Lung (tissue), 12 donors: ENCODE data around the gene ABR. TPM values are rescaled to one million over a fixed set of nuclear protein-coding genes. Genes with fewer than 3 reads are reported as not detected.

ENCODE experiments used
- ATAC-seq: fragments of 200-7000 bp; cut with Tn5 transposase; one replicate; pipeline ENCODE4 v1.9.1; 2020; ENCODE audit warnings: moderate number of reproducible peaks; ENCODE audit not compliant: insufficient read depth, low FRiP score
- DNase-seq, 3 donors: peaks; one replicate each; pipeline ENCODE4 v3.0.0-alpha.2; 2013 to 2017
- H3K27ac ChIP-seq, 2 donors: one replicate each; pipeline ENCODE4 v1.5.1; 2013; ENCODE audit warnings: mild to moderate bottlenecking in 2 of 2, moderate library complexity in 2 of 2, control low read depth in 1 of 2, inconsistent platforms in 1 of 2, low read depth in 1 of 2, low read length in 1 of 2
- H3K27me3 ChIP-seq, 3 donors: one replicate each; pipeline ENCODE4 v1.5.1; 2013; ENCODE audit warnings: low read length in 2 of 3; ENCODE audit not compliant: control insufficient read depth in 3 of 3, insufficient read depth in 3 of 3
- H3K36me3 ChIP-seq, 4 donors: one replicate each; pipeline ENCODE4 v1.5.1; 2013; ENCODE audit warnings: low read length in 4 of 4, mild to moderate bottlenecking in 1 of 4, moderate library complexity in 1 of 4; ENCODE audit not compliant: control insufficient read depth in 4 of 4, insufficient read depth in 4 of 4
- H3K4me1 ChIP-seq, 5 donors: one replicate each; pipeline ENCODE4 v1.5.1; 2013; ENCODE audit warnings: low read length in 5 of 5, mild to moderate bottlenecking in 2 of 5, moderate library complexity in 1 of 5; ENCODE audit not compliant: control insufficient read depth in 5 of 5, insufficient read depth in 5 of 5
- H3K4me3 ChIP-seq: one replicate; pipeline ENCODE4 v1.5.1; 2013; ENCODE audit warnings: mild to moderate bottlenecking, control low read depth, moderate library complexity
- H3K9ac ChIP-seq, 2 donors: one replicate each; pipeline ENCODE4 v1.5.1; 2013; ENCODE audit warnings: low read length in 2 of 2, control low read depth in 1 of 2; ENCODE audit not compliant: insufficient read depth in 1 of 2
- H3K9me3 ChIP-seq, 4 donors: one replicate each; pipeline ENCODE4 v1.5.1; 2013; ENCODE audit warnings: low read length in 3 of 4, mild to moderate bottlenecking in 1 of 4, moderate library complexity in 1 of 4; ENCODE audit not compliant: control insufficient read depth in 4 of 4, insufficient read depth in 3 of 4
- CTCF ChIP-seq: IDR thresholded peaks from 2 replicates; pipeline ENCODE4 v1.5.1; 2012; ENCODE audit warnings: mild to moderate bottlenecking; ENCODE audit errors: control extremely low read depth, extremely low read depth
- WGBS, 2 donors: extraction: QIAGEN DNeasy Blood & Tissue Kit; methylation state at CpG; one replicate each; pipeline ENCODE4 v1.1.7; 2013; 5-methylcytosine and 5-hydroxymethylcytosine counted together
- polyA plus RNA-seq, 2 donors: library from polyadenylated mRNA; stranded (reverse); fragments of 200-250 nt; gene quantifications; one replicate each; pipeline ENCODE4 v1.2.1, GENCODE V29; 2013
- total RNA-seq, 2 donors: library from RNA; depleted of rRNA in 1 of 2; stranded (reverse); fragments of >200 nt in 1 of 2; gene quantifications; one replicate each; pipeline ENCODE4 v1.2.1, GENCODE V29; 2014 to 2021
- donor health status: control.
- donor health status: control.
- donor health status: Bipolar disorder and iron deficiency.
- donor health status: healthy.
- donor health status: DM: yes; HTN: yes; CAD: no.

Gene ABR
- total and polyA plus RNA-seq, 4 donors: 54.8 to 187 (median 70.2) TPM

DNA sequence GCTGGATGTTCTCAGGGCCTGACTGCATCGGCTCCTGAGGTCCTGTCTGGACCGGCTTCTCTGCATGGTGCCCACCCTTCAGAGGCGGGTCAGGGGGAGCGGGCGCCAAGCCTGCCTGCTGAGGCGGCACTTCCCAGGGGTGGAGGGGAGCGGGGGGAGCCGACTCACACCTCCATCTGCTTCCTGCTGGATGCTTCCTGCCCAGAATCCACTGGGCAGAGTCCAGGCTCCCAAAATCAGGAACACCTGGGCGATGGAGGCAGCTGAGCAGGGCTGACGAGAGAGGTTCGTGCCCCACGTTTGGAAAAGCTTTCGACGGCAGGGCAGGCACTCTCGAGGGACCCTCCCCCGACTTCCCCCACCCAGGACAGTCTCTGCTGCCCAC lies 140.7 kb downstream of the ABR start:
- ATAC-seq: no peak
- Histone ChIP-seq H3K27me3 (no peaks in the 10 kb centered on the region), H3K27ac (peak overlapping the region; percentile 47 to 70), H3K9ac (no peak overlapping the region), H3K36me3 (peaks cover 0 to 26% (median 5%) of the 10 kb centered on the region in 4 donors), H3K9me3 (peaks cover 0 to 3% (median 0%) of the 10 kb centered on the region in 4 donors), H3K4me1 (peaks cover 0 to 22% (median 18%) of the 10 kb centered on the region in 5 donors), H3K4me3 (no peak overlapping the region)
- no peak for DNase-seq
- WGBS, 2 donors: 61 to 66% methylated on average over 15 to 16 of the region's 16 CpGs
- no peak for TF ChIP-seq CTCF

- Histone ChIP-seq H3K27me3 (no peaks in the 10 kb centered on the region), H3K9ac (no peak overlapping the region), H3K4me1 (peaks cover 0 to 18% (median 15%) of the 10 kb centered on the region in 5 donors), H3K36me3 (peaks cover 0 to 29% (median 5%) of the 10 kb centered on the region in 4 donors), H3K4me3 (no peak overlapping the region), H3K27ac (peak overlapping the region in 1 of 2 donors; percentile 70), H3K9me3 (peaks cover 0 to 3% (median 0%) of the 10 kb centered on the region in 4 donors)
- no peak for DNase-seq
- no peak for TF ChIP-seq CTCF
- ATAC-seq: no peak
- 86 to 89% methylated on average over 31 of the region's 31 CpGs for WGBS, 2 donors
Measured at GRCh38 chr17:1038459-1039122, 141.2 kb downstream of the ABR start.

- peaks cover 0 to 3% (median 0%) of the 10 kb centered on the region in 4 donors for H3K9me3 ChIP-seq
- ATAC-seq (no peak), DNase-seq (no peak)
- no peak overlapping the region for H3K27ac ChIP-seq
- H3K4me1 ChIP-seq: peaks cover 0 to 15% (median 13%) of the 10 kb centered on the region in 5 donors
- peaks cover 0 to 35% (median 4%) of the 10 kb centered on the region in 4 donors for H3K36me3 ChIP-seq
- no peaks in the 10 kb centered on the region for H3K27me3 ChIP-seq
- 89 to 91% methylated on average over 19 of the region's 19 CpGs for WGBS, 2 donors
- TF ChIP-seq CTCF: no peak
- H3K9ac ChIP-seq: no peak overlapping the region
- no peak overlapping the region for H3K4me3 ChIP-seq
Measured at GRCh38 chr17:1037238-1037879, 142.4 kb downstream of the ABR start.
